ENCODE results near the gene GNLY.
A peak's percentile ranks its signal among the peaks of the same experiment; 100 is the strongest.
"Not testable (repeated sequence)": the region's sequence is repeated elsewhere in the genome, so short reads cannot be mapped to it uniquely, and the experiment has no call there.

GNLY gene

GRCh38 chr2:85665264-85665937 lies 28.8 kb upstream of the GNLY start:
- no peak for DNase-seq

GRCh38 chr2:85666016-85666415 lies 28.1 kb upstream of the GNLY start:
- no peak for DNase-seq

GRCh38 chr2:85666435-85667316 lies 27.5 kb upstream of the GNLY start:
- DNase-seq = no peak

- no peak for DNase-seq
Measured at GRCh38 chr2:85667561-85668008, 26.6 kb upstream of the GNLY start.

GRCh38 chr2:85668009-85668856 lies 25.9 kb upstream of the GNLY start, which contains the start of gene SFTPB:
Gene SFTPB (minus strand): TSS chr2:85668199. CDS start chr2:85668183, 16 bp downstream.
- no peak for DNase-seq

GRCh38 chr2:85668857-85669142 lies 25.4 kb upstream of the GNLY start:
- no peak for DNase-seq

- peak; percentile 54 for DNase-seq
Measured at GRCh38 chr2:85669549-85669948, 24.6 kb upstream of the GNLY start.

- not testable (repeated sequence) for DNase-seq
Measured at GRCh38 chr2:85670416-85670815, 23.7 kb upstream of the GNLY start.

GRCh38 chr2:85672456-85672855 lies 21.7 kb upstream of the GNLY start:
- no peak for DNase-seq

- DNase-seq = no peak
Measured at GRCh38 chr2:85673716-85674375, 20.3 kb upstream of the GNLY start.

GRCh38 chr2:85674417-85674816 lies 19.7 kb upstream of the GNLY start:
- no peak for DNase-seq

- no peak for DNase-seq
Measured at GRCh38 chr2:85675427-85675826, 18.7 kb upstream of the GNLY start.

GRCh38 chr2:85675866-85676548 lies 18.2 kb upstream of the GNLY start:
- no peak for DNase-seq

GRCh38 chr2:85678377-85678776 lies 15.8 kb upstream of the GNLY start:
- no peak for DNase-seq

- DNase-seq = peak; percentile 73
Measured at GRCh38 chr2:85678794-85679672, 15.1 kb upstream of the GNLY start.

- no peak for DNase-seq
Measured at GRCh38 chr2:85680707-85681371, 13.3 kb upstream of the GNLY start.

GRCh38 chr2:85681372-85681763 lies 12.8 kb upstream of the GNLY start:
- DNase-seq = no peak

- no peak for DNase-seq
Measured at GRCh38 chr2:85681776-85682175, 12.4 kb upstream of the GNLY start.

- DNase-seq = no peak
Measured at GRCh38 chr2:85682378-85682777, 11.8 kb upstream of the GNLY start.

GRCh38 chr2:85684380-85684779 lies 9.8 kb upstream of the GNLY start:
- no peak for DNase-seq

- peak; percentile 89 for DNase-seq
Measured at GRCh38 chr2:85684806-85685205, 9.4 kb upstream of the GNLY start.
